SK-N-SH (cell line): ENCODE measurements around the gene DEFB114.

Experiments used
- CTCF ChIP-seq: fragments of 200-600 bp; sonication (generic); IDR thresholded peaks from 2 replicates; pipeline ENCODE4 v1.6.1; 2017; ENCODE audit warnings: antibody characterized with exemption, mild to moderate bottlenecking, moderate library complexity
- EP300 ChIP-seq, 2 experiments: IDR thresholded peaks; 2 replicates each; pipeline versions ENCODE4 v1.4.0 to v1.6.1; 2012; ENCODE audit warnings: borderline replicate concordance in 1 of 2, low read depth in 1 of 2, low read length in 1 of 2
- EZH2phosphoT487 ChIP-seq: fragments of 200-600 bp; sonication (generic); IDR thresholded peaks from 2 replicates; pipeline ENCODE4 v1.6.1; 2017; ENCODE audit warnings: low read depth, mixed run types, mild to moderate bottlenecking, antibody characterized with exemption, moderate library complexity, borderline replicate concordance
- GABPA ChIP-seq: IDR thresholded peaks from 2 replicates; pipeline ENCODE4 v1.4.0; 2012; ENCODE audit warnings: low read depth, mild to moderate bottlenecking
- JUND ChIP-seq: IDR thresholded peaks from 2 replicates; pipeline ENCODE4 v1.4.0; 2012
- MAX ChIP-seq: IDR thresholded peaks from 2 replicates; pipeline ENCODE4 v1.4.0; 2012; ENCODE audit warnings: low read depth
- MEF2A ChIP-seq: IDR thresholded peaks from 2 replicates; pipeline ENCODE4 v1.4.0; 2012; ENCODE audit warnings: low read depth, borderline replicate concordance
- MXI1 ChIP-seq: IDR thresholded peaks from 2 replicates; pipeline ENCODE4 v1.6.1; 2012; ENCODE audit warnings: mild to moderate bottlenecking, low read depth, low read length, improper control_type of control experiment
- REST ChIP-seq: IDR thresholded peaks from 2 replicates; pipeline ENCODE4 v1.6.1; 2012; ENCODE audit warnings: mild to moderate bottlenecking, low read depth, low read length, moderate library complexity
- SIN3A ChIP-seq: IDR thresholded peaks from 2 replicates; pipeline ENCODE4 v1.6.1; 2012; ENCODE audit warnings: low read depth, mild to moderate bottlenecking, low read length, moderate library complexity, borderline replicate concordance
- SMC3 ChIP-seq: IDR thresholded peaks from 2 replicates; pipeline ENCODE4 v1.6.1; 2012; ENCODE audit warnings: low read depth, low read length, improper control_type of control experiment
- TAF1 ChIP-seq: IDR thresholded peaks from 2 replicates; pipeline ENCODE4 v1.6.1; 2012; ENCODE audit warnings: low read depth, mild to moderate bottlenecking, low read length, moderate library complexity, borderline replicate concordance
- TCF12 ChIP-seq: IDR thresholded peaks from 2 replicates; pipeline ENCODE4 v1.4.0; 2012
- YY1 ChIP-seq: IDR thresholded peaks from 2 replicates; pipeline ENCODE4 v1.4.0; 2012; ENCODE audit warnings: low read depth, mild to moderate bottlenecking

- TF ChIP-seq CTCF = no peak
- TF ChIP-seq TCF12 = no peak
- TF ChIP-seq EP300 (IDR thresholded peaks at IDR 0.05; ENCODE audit: borderline replicate concordance in 1 of 2, low read depth in 1 of 2, low read length in 1 of 2) = no peak
- no peak for TF ChIP-seq MEF2A
- TF ChIP-seq REST = no peak
- no peak for TF ChIP-seq SIN3A
- TF ChIP-seq MAX = no peak
- no peak for TF ChIP-seq EZH2phosphoT487
- TF ChIP-seq MXI1 = no peak
- TF ChIP-seq TAF1 = no peak
- no peak for TF ChIP-seq JUND
- TF ChIP-seq YY1 = no peak
- TF ChIP-seq GABPA = no peak
- TF ChIP-seq SMC3 = no peak
These were observed 30.4 kb downstream of the DEFB114 start for GRCh38 chr6:49933526-49933925.
